Subcutaneous adipose tissue (tissue), 4 donors: ENCODE data around the gene FAM136A. TPM values are rescaled to one million over a fixed set of nuclear protein-coding genes. Genes with fewer than 3 reads are reported as not detected.

ENCODE experiments used
- CTCF ChIP-seq: fragments of 450-650 bp; IDR thresholded peaks from one replicate; pipeline ENCODE4 v1.5.1; 2016; ENCODE audit warnings: low read depth, mild to moderate bottlenecking, control low read depth, antibody characterized with exemption, moderate library complexity
- total RNA-seq, 4 donors: library from RNA; depleted of rRNA; stranded (reverse); fragments of >200 nt; gene quantifications; one replicate each; pipeline ENCODE4 v1.1.0, GENCODE V29; 2016

The FAM136A gene
- total RNA-seq, 4 donors from 2014 or later = 13.6 to 24.8 (median 20.4) TPM

- no peak for TF ChIP-seq CTCF
Observed at GRCh38 chr2:70283500-70284191, 18.2 kb downstream of the FAM136A start.

- no peak for TF ChIP-seq CTCF
Observed at GRCh38 chr2:70282439-70282838, 19.4 kb downstream of the FAM136A start.

- TF ChIP-seq CTCF = no peak
Observed at GRCh38 chr2:70280242-70280798, 21.5 kb downstream of the FAM136A start.

GRCh38 chr2:70270323-70270722 is 31.5 kb downstream of the FAM136A start:
- TF ChIP-seq CTCF = no peak

- no peak for TF ChIP-seq CTCF
Observed at GRCh38 chr2:70261501-70261900, 40.4 kb downstream of the FAM136A start.

- TF ChIP-seq CTCF = no peak
Observed at GRCh38 chr2:70258532-70258875, 43.4 kb downstream of the FAM136A start.

- TF ChIP-seq CTCF = no peak
Observed at GRCh38 chr2:70255637-70256314, 46.1 kb downstream of the FAM136A start.
